GM20000 (cell line): ENCODE data around the gene IAH1.

Experiments used
- DNase-seq: peaks from one replicate; pipeline ENCODE4 v3.0.0; 2012; ENCODE audit warnings: low spot score
- TF ChIP-seq, protein P1 (sequence below): IDR thresholded peaks from 2 replicates; pipeline ENCODE4 v1.5.1; 2012; ENCODE audit warnings: mild to moderate bottlenecking, control low read depth; ENCODE audit errors: extremely low read depth, missing control alignments

IAH1 gene, protein sequence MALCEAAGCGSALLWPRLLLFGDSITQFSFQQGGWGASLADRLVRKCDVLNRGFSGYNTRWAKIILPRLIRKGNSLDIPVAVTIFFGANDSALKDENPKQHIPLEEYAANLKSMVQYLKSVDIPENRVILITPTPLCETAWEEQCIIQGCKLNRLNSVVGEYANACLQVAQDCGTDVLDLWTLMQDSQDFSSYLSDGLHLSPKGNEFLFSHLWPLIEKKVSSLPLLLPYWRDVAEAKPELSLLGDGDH

DNA sequence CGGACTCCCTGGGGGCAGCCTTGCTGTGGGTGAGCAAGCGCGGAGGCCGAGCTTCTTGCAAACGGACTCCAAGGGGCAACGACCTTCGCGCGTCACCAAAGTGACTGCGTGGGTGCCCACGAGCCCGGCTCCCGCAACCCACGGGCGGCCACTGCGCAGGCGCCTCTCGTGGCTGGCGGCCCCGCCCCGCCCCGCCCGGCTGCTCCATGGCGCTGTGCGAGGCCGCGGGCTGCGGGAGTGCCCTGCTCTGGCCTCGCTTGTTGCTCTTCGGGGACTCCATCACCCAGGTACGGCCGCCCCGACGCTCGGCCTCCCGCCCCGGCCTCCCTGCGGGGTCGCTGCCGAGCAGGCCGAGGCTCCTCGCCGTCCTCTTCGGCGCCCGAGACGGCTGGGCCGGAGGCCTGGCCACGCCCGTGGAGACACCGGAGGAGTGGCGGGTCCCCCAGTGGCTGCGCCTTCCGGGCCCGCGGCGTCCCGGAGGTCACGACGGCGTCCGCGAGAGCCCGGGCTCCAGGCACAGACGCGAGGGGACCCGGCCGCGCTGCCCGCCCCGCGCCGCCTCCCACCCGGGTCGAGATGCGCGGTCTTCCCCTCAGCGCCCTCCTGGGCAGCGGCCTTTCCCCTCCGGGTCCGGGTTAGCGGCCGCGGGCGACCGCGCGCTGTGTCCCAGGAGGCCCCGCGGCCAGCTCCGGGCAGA is at the start of gene IAH1:
TSS of gene IAH1 (plus strand) at position 191 of the 697 bp plus-strand sequence. CDS start at position 207, 16 bp downstream.
- peak; percentile 93 for DNase-seq
- TF ChIP-seq, protein P1, sequence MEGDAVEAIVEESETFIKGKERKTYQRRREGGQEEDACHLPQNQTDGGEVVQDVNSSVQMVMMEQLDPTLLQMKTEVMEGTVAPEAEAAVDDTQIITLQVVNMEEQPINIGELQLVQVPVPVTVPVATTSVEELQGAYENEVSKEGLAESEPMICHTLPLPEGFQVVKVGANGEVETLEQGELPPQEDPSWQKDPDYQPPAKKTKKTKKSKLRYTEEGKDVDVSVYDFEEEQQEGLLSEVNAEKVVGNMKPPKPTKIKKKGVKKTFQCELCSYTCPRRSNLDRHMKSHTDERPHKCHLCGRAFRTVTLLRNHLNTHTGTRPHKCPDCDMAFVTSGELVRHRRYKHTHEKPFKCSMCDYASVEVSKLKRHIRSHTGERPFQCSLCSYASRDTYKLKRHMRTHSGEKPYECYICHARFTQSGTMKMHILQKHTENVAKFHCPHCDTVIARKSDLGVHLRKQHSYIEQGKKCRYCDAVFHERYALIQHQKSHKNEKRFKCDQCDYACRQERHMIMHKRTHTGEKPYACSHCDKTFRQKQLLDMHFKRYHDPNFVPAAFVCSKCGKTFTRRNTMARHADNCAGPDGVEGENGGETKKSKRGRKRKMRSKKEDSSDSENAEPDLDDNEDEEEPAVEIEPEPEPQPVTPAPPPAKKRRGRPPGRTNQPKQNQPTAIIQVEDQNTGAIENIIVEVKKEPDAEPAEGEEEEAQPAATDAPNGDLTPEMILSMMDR, result no peak

DNA sequence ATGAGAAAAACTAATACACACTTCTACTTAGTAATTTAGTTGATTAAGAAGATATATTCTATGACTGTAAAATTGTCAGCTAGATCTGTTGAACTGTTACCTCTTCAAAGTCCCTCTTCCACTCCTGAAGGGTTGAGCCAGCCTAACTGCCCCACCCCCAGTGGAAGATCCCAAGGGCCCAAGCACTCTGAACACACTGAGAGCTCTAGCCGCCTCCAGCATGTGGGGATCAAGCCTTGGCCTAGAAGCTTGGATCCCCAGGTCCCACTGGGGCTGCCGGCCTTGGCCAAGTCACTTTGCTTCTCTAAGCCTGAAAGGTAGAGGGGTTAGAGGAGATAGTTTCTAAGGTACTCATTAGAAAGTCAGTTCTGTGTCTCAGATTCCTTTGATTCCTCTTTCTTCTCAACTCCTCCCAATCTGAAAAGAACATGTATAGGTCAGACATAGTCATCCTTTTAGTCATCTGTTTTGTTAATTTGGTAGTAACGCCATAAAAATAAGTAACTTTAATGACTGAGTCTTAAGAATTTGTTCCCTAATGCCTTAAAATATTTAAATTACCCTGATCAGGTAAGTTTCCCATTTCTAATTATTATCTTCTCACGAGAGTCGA is 45.3 kb upstream of the IAH1 start:
- TF ChIP-seq, protein P1, result no peak
- no peak for DNase-seq

DNA sequence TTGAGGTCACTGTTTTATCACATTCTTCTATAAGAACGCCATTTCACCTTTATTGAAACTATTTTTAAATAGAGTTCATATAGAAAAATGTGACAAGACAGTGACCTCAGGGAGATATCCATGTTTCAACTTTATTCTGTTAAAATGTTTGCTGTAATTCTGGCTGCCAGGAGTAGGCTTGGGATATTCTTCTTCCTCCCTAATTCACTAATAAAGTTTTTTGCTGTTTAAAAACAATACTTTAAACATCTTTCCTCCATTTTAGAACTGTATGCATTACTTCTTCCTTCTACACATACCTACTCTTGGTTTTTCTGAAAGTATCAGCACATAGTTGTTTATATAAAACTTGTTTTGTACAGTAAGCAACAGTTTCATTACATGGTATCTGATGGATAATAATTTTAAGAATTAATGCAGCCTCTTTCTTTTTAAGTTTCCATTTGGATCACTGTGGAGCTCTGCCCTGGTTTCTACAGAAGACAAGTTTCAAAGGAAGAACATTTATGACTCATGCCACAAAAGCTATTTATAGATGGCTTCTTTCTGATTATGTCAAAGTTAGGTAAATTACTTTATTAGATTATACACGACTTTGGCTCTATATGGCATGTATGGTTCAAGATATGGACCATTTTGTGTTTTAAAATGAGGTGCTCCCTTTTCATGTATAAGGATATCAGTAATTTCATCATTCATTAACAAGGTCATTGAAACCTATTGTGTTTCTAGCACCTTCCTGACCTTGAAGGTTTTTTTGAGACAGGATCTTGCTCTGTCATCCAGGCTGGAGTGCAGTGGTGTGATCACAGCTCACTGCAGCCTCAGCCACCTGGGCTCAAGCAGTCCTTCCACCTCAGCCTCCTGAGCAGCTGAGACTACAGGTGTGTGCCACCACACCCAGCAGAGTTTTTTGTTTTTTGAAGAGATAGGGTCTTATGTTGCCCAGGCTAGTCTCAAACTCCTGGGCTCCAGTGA is 43.7 kb upstream of the IAH1 start:
- DNase-seq, result no peak
- TF ChIP-seq, protein P1, result no peak

DNA sequence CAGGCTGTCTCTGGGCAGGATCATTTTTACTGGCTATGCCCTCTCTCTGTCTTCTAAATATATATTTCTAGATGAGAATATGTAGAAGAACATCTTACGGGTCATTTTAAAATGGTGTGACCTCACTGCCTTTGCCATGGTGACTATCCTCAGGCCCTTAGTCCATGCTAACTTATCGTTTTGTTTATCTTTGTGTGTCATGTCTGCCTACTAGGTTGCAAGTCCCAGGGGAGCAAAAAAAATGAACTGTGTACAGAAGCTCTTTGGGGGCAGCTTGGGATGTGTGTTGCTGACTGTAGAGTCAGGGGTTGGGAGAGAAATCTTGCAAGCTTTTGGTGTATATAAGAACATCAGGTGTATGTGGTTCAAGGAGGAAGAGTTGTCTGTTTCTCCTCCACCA is 39.9 kb upstream of the IAH1 start:
- TF ChIP-seq, protein P1, result no peak
- no peak for DNase-seq

DNA sequence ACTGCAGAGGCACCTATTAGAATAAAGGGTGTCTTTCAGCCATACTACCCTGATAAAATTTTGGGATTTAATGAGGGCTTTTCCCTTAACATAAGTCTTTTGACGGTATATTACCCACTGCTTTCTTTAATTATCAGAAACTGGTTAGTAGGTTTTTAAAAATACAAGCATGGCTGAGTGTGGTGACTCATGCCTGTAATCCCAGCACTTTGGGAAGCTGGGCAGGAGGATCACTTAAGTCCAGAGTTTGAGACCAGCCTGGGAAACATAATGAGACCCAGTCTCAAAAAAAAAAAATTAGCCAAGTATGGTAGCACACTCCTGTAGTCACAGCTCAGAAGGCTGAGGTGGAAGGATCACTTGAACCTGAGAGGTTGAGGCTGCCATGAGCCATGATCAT is 34.8 kb upstream of the IAH1 start:
- DNase-seq, result no peak
- TF ChIP-seq, protein P1, result no peak

DNA sequence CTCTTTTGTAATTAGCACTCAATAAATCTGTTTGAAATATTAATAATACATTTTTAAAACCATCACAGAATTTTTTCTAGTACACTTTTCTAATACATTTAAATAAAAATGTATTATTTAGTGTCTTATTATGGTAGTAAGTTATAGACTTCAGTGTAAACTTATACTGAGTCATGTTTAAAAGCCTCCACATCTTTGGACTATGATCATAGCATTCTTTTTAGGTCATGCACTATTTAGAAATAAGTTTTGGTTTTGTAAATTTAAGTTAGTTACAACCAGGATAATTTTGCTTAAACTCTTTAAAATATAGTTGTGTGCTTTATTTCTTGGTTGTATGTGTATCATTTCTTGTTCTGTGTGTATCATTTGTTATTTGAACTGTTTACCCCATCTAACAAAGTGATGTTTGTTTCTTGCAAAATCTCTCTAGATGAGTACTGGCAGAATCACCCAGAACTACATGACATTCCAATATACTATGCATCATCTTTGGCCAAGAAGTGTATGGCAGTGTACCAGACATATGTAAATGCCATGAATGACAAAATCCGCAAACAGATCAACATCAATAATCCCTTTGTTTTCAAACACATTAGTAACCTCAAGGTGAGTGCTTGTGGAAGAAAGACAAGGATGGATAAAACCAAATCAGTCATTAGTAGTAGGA is 34.2 kb upstream of the IAH1 start:
- DNase-seq, result no peak
- TF ChIP-seq, protein P1, result no peak
